Osteocyte (in vitro differentiated cells): Measurements from ENCODE around the gene ADAMTSL5. TPM values are rescaled to one million over a fixed set of nuclear protein-coding genes. Genes with fewer than 3 reads are reported as not detected.

Source experiments
- DNase-seq: peaks from one replicate; pipeline ENCODE4 v3.0.0; 2021; ENCODE audit warnings: mixed read lengths; ENCODE audit not compliant: unreplicated experiment; ENCODE audit errors: extremely low spot score
- H3K27ac Mint-ChIP-seq: one replicate; pipeline ENCODE4 v1.8.0; 2021; ENCODE audit warnings: mild to moderate bottlenecking, mixed read lengths; ENCODE audit not compliant: unreplicated experiment
- H3K27me3 Mint-ChIP-seq: one replicate; pipeline ENCODE4 v1.8.0; 2021; ENCODE audit warnings: mixed read lengths; ENCODE audit not compliant: unreplicated experiment
- H3K36me3 Mint-ChIP-seq: one replicate; pipeline ENCODE4 v1.8.0; 2021; ENCODE audit warnings: mixed read lengths; ENCODE audit not compliant: unreplicated experiment
- H3K4me1 Mint-ChIP-seq: one replicate; pipeline ENCODE4 v1.8.0; 2021; ENCODE audit warnings: mixed read lengths; ENCODE audit not compliant: unreplicated experiment
- H3K4me3 Mint-ChIP-seq: one replicate; pipeline ENCODE4 v1.8.0; 2021; ENCODE audit warnings: mild to moderate bottlenecking, moderate library complexity, mixed read lengths; ENCODE audit not compliant: unreplicated experiment
- H3K9me3 Mint-ChIP-seq: one replicate; pipeline ENCODE4 v1.8.0; 2021; ENCODE audit warnings: mixed read lengths; ENCODE audit not compliant: unreplicated experiment
- total RNA-seq: library from RNA; stranded (reverse); gene quantifications from 2 replicates; pipeline ENCODE4 v1.2.1, GENCODE V29; 2021
- TF ChIP-seq, protein P1 (sequence below): fragments of 200-600 bp; sonication (generic); IDR thresholded peaks from 2 replicates; pipeline ENCODE4 v1.5.0; 2021; ENCODE audit warnings: antibody characterized with exemption, mild to moderate bottlenecking, moderate library complexity

Gene ADAMTSL5
- total RNA-seq, 1 donor from 2014 or later, result 6.4 TPM

DNA sequence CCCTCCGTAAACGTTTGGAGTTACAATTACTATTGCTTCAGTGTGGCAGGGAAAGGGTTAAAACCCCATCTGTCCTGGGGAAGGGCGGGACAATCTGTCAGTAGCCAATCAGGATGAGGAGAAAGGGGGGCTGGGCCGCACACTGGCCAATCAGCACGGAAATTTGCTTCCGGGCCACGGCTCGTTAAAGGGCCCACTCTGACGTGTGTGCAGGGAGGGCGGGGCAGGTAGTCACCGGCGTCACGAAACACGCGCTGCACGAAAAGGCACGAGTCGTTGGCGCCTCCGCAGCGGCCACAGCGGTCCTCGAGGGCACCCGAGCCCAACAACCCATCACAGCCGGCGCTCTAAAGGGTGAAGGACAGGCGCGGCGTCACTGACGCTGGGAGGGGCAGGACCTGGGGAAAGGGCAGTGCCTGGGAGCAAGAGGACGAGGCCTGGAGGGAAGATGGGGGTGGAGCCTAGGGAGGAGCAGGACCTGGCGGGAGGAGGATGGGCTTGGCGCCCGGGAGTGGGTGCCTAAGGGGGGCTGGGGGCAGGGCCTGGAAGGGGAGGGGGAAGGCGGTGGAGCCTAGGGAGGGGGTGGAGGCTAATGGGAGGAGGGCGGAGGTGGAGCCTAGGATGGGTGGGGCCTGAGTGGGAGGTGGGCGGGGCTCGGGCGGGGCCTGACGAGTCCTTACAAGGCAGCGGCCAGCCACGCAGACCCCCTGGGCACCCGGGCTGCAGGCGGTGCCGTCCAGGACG, 4.9 kb downstream of the ADAMTSL5 start:
- H3K9me3 Mint-ChIP-seq, result no peaks in the 10 kb centered on the region
- TF ChIP-seq, protein P1, sequence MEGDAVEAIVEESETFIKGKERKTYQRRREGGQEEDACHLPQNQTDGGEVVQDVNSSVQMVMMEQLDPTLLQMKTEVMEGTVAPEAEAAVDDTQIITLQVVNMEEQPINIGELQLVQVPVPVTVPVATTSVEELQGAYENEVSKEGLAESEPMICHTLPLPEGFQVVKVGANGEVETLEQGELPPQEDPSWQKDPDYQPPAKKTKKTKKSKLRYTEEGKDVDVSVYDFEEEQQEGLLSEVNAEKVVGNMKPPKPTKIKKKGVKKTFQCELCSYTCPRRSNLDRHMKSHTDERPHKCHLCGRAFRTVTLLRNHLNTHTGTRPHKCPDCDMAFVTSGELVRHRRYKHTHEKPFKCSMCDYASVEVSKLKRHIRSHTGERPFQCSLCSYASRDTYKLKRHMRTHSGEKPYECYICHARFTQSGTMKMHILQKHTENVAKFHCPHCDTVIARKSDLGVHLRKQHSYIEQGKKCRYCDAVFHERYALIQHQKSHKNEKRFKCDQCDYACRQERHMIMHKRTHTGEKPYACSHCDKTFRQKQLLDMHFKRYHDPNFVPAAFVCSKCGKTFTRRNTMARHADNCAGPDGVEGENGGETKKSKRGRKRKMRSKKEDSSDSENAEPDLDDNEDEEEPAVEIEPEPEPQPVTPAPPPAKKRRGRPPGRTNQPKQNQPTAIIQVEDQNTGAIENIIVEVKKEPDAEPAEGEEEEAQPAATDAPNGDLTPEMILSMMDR, result no peak
- H3K4me3 Mint-ChIP-seq, result peak overlapping the region; percentile 94
- H3K36me3 Mint-ChIP-seq, result no peaks in the 10 kb centered on the region
- no peaks in the 10 kb centered on the region for H3K27me3 Mint-ChIP-seq
- H3K27ac Mint-ChIP-seq, result peak overlapping the region; percentile 99
- peaks cover 20% of the 10 kb centered on the region for H3K4me1 Mint-ChIP-seq
- peak; percentile 97 for DNase-seq

DNA sequence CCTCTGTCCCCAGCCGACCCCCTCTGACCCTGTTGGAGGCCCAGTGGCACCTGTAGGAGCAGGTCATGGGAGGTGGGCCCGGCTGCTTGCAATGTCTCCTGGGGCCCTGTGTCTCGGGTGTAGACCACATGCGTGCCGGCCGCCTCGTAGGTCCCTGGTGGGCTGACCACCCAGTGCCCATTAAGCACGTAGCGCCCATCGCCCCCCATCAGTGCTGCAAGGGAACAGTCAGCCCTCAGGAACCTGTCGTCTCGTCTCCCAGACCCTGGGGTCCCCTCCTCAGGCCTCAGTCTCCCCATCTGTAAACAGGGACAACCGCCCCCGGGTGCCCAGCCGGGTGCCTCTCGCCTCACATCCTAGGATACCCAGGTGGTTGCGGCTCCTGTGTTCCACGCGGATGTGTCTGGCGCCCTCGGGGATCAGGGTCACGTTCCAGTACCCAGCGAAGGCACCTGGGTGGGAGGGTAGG, 5.6 kb downstream of the ADAMTSL5 start:
- H3K4me3 Mint-ChIP-seq, result peak overlapping the region; percentile 94
- peak overlapping the region; percentile 99 for H3K27ac Mint-ChIP-seq

DNA sequence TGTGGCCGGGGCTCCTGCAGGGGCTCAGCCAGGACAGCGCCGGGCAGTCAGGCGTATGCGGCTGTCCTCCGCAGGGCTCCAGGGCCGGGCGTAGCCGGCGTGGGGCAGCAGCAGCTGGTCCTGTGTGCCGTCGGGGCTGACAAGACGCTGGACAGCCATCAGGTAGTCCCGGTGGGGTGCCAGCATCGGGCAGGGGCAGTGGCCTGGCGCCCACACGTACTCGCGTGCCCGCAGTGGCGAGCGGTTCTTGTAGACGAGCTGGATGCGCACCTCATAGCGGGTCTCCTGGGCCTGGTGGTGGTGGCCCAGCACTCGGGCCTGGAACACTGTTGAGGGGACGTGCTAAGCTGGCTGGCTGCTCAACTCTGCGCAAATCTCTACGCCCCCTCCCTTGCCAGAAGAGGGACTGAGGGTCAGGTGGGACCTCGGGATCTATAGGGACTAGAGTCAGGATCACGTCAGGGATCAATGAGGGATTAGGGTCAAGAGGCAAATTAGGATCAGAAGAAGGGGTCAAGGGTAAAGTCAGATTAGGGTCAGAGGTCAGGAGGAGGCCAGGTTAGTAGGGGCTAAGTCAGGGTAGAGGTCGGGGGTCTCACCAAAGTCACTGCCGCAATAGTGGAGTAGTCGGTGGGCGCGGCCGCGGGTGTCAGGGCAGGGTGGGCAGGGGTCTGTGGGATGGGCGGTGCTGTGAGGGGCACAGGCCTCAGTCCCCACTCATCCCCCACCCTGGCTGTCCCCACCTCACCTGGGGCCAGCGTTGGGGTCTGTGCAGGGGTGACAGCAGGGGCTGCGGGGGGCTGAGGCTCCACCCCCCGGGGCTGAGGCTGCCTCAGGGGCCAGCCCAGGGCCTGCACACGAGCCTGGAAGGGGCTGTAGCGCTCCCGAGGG, 6.6 kb downstream of the ADAMTSL5 start:
- no peaks in the 10 kb centered on the region for H3K9me3 Mint-ChIP-seq
- TF ChIP-seq, protein P1, result no peak
- H3K4me1 Mint-ChIP-seq, result peaks cover 14% of the 10 kb centered on the region
- H3K27me3 Mint-ChIP-seq, result peaks cover 3% of the 10 kb centered on the region
- DNase-seq, result peak; percentile 80
- no peak overlapping the region for H3K4me3 Mint-ChIP-seq
- no peak overlapping the region for H3K27ac Mint-ChIP-seq
- H3K36me3 Mint-ChIP-seq, result no peaks in the 10 kb centered on the region

More for the DNA sequence above, 5.6 kb downstream of the ADAMTSL5 start:
- Mint-ChIP-seq H3K9me3 (no peaks in the 10 kb centered on the region), H3K4me1 (peaks cover 15% of the 10 kb centered on the region), H3K36me3 (no peaks in the 10 kb centered on the region), H3K27me3 (peaks cover 3% of the 10 kb centered on the region)
- peak; percentile 84 for DNase-seq
- TF ChIP-seq, protein P1, result no peak

DNA sequence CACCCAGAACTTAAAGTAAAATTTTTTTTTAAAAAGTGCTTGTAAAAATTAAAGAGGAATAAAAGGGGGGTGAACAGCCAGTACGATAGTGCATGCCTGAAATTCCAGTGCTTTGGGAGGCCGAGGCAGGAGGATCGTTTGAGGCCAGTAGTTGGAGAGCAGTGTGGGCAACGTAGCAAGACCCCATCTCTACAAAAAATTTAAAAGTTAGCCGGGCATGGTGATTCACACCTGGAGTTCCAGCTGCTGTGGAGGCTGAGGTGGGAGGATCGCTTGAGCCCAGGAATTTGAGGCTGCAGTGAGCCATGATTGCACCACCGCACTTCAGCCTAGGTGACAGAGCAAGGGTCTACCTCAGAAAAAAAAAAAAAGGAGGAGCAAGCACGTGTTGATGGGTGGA, 7.8 kb downstream of the ADAMTSL5 start:
- no peaks in the 10 kb centered on the region for H3K36me3 Mint-ChIP-seq
- peaks cover 3% of the 10 kb centered on the region for H3K27me3 Mint-ChIP-seq
- H3K27ac Mint-ChIP-seq, result no peak overlapping the region
- no peak overlapping the region for H3K4me3 Mint-ChIP-seq
- TF ChIP-seq, protein P1, result no peak
- H3K4me1 Mint-ChIP-seq, result peaks cover 12% of the 10 kb centered on the region
- DNase-seq, result no peak
- H3K9me3 Mint-ChIP-seq, result no peaks in the 10 kb centered on the region
